SK-N-SH (cell line): ENCODE results near the gene PPP1R27. TPM values are rescaled to one million over a fixed set of nuclear protein-coding genes. Genes with fewer than 3 reads are reported as not detected.

Source experiments
- CTCF ChIA-PET: fragments of 300-600, 350-600 bp; formaldehyde crosslinking; extraction: SDS; loops from one replicate; lab custom pipeline; 2021; lab: Yijun Ruan, JAX
- POLR2A ChIA-PET: fragments of 350-600 bp; sonication (Branson Sonifier 250); formaldehyde crosslinking; extraction: SDS; loops from one replicate; lab custom pipeline; 2020; ENCODE audit warnings: antibody characterized with exemption, inconsistent platforms; lab: Yijun Ruan, JAX
- DNase-seq: peaks from one replicate; pipeline ENCODE4 v3.0.0; 2012
- H2AFZ ChIP-seq: fragments of 200-600 bp; sonication (generic); 2 replicates; pipeline ENCODE4 v1.8.1; 2016; ENCODE audit warnings: antibody characterized with exemption, mild to moderate bottlenecking, low read depth
- H3F3A ChIP-seq: fragments of 200-600 bp; sonication (generic); replicated peaks from 2 replicates; pipeline ENCODE3; 2016; ENCODE audit warnings: antibody characterized with exemption, mild to moderate bottlenecking; ENCODE audit not compliant: insufficient read depth
- H3K27ac ChIP-seq, 2 experiments: fragments of 200-500 bp in 1 of 2; fragments of 200-600 bp in 1 of 2; sonication (Bioruptor generic) in 1 of 2; sonication (generic), shearing (Covaris generic) in 1 of 2; 2 replicates each; pipeline versions ENCODE4 v1.5.1 to v1.6.1; 2014 to 2016; ENCODE audit warnings: low read depth in 2 of 2, inconsistent platforms in 1 of 2, low read length in 1 of 2, mild to moderate bottlenecking in 1 of 2, mixed read lengths in 1 of 2
- H3K27me3 ChIP-seq: fragments of 200-600 bp; sonication (generic), shearing (Covaris generic); 2 replicates; pipeline ENCODE4 v1.6.1; 2016; ENCODE audit warnings: mixed run types; ENCODE audit not compliant: insufficient read depth
- H3K36me3 ChIP-seq, 2 experiments: fragments of 200-500 bp in 1 of 2; fragments of 200-600 bp in 1 of 2; sonication (Bioruptor generic) in 1 of 2; sonication (generic) in 1 of 2; replicated peaks in 1 of 2; 2 replicates each; pipeline versions ENCODE3 to v1.5.1; 2014 to 2016; ENCODE audit warnings: low read length in 1 of 2, mild to moderate bottlenecking in 1 of 2; ENCODE audit not compliant: insufficient read depth in 2 of 2, control insufficient read depth in 1 of 2
- H3K4me1 ChIP-seq, 2 experiments: fragments of 200-500 bp in 1 of 2; fragments of 200-600 bp in 1 of 2; sonication (Bioruptor generic) in 1 of 2; sonication (generic), shearing (Covaris generic) in 1 of 2; 2 replicates each; pipeline versions ENCODE4 v1.5.1 to v1.6.1; 2014 to 2016; ENCODE audit warnings: low read depth in 1 of 2, low read length in 1 of 2, mixed run types in 1 of 2; ENCODE audit not compliant: insufficient read depth in 2 of 2, control insufficient read depth in 1 of 2
- H3K4me2 ChIP-seq: fragments of 200-600 bp; sonication (generic), shearing (Covaris generic); 2 replicates; pipeline ENCODE4 v1.6.1; 2017; ENCODE audit warnings: mixed run types
- H3K4me3 ChIP-seq, 2 experiments: fragments of 200-500 bp in 1 of 2; fragments of 200-600 bp in 1 of 2; sonication (Bioruptor generic) in 1 of 2; sonication (generic), shearing (Covaris generic) in 1 of 2; 2 replicates each; pipeline versions ENCODE4 v1.5.1 to v1.8.1; 2014 to 2016; ENCODE audit warnings: low read depth in 2 of 2, inconsistent platforms in 1 of 2, low read length in 1 of 2, mild to moderate bottlenecking in 1 of 2, mixed read lengths in 1 of 2, moderate library complexity in 1 of 2
- H3K79me2 ChIP-seq: fragments of 200-600 bp; sonication (generic); 2 replicates; pipeline ENCODE4 v1.8.1; 2017; ENCODE audit warnings: mild to moderate bottlenecking; ENCODE audit not compliant: insufficient read depth
- H3K9ac ChIP-seq: fragments of 200-600 bp; sonication (generic); 2 replicates; pipeline ENCODE4 v1.6.1; 2017; ENCODE audit warnings: mixed run types
- H3K9me2 ChIP-seq: fragments of 200-600 bp; sonication (generic); 2 replicates; pipeline ENCODE4 v1.6.1; 2017; ENCODE audit warnings: mixed run types
- H3K9me3 ChIP-seq: fragments of 200-600 bp; sonication (generic); 2 replicates; pipeline ENCODE4 v1.6.1; 2017; ENCODE audit warnings: mixed run types, mild to moderate bottlenecking, moderate library complexity
- H4K20me1 ChIP-seq: fragments of 200-600 bp; sonication (generic); 2 replicates; pipeline ENCODE4 v1.6.1; 2017; ENCODE audit warnings: mild to moderate bottlenecking, mixed run types; ENCODE audit not compliant: insufficient read depth
- CHD2 ChIP-seq: fragments of 150-350 bp; IDR thresholded peaks from 2 replicates; pipeline ENCODE4 v1.6.1; 2018; ENCODE audit warnings: low read length; ENCODE audit not compliant: partially characterized antibody
- EP300 ChIP-seq, 2 experiments: IDR thresholded peaks; 2 replicates each; pipeline versions ENCODE4 v1.4.0 to v1.6.1; 2012; ENCODE audit warnings: borderline replicate concordance in 1 of 2, low read depth in 1 of 2, low read length in 1 of 2
- EZH2phosphoT487 ChIP-seq: fragments of 200-600 bp; sonication (generic); IDR thresholded peaks from 2 replicates; pipeline ENCODE4 v1.6.1; 2017; ENCODE audit warnings: low read depth, mixed run types, mild to moderate bottlenecking, antibody characterized with exemption, moderate library complexity, borderline replicate concordance
- FOXJ3 ChIP-seq: sonication (generic); formaldehyde crosslinking; IDR thresholded peaks from 2 replicates; pipeline ENCODE4 v1.5.1; 2020; ENCODE audit warnings: mild to moderate bottlenecking, missing genetic modification reagents
- FOXM1 ChIP-seq: IDR thresholded peaks from 2 replicates; pipeline ENCODE4 v1.4.0; 2012; ENCODE audit warnings: low read depth, mild to moderate bottlenecking
- JUND ChIP-seq: IDR thresholded peaks from 2 replicates; pipeline ENCODE4 v1.4.0; 2012
- MEF2A ChIP-seq: IDR thresholded peaks from 2 replicates; pipeline ENCODE4 v1.4.0; 2012; ENCODE audit warnings: low read depth, borderline replicate concordance
- MXI1 ChIP-seq: IDR thresholded peaks from 2 replicates; pipeline ENCODE4 v1.6.1; 2012; ENCODE audit warnings: mild to moderate bottlenecking, low read depth, low read length, improper control_type of control experiment
- NFIC ChIP-seq: IDR thresholded peaks from 2 replicates; pipeline ENCODE4 v1.4.0; 2012; ENCODE audit warnings: borderline replicate concordance
- NRF1 ChIP-seq: IDR thresholded peaks from 2 replicates; pipeline ENCODE4 v1.6.1; 2012; ENCODE audit warnings: low read depth, mild to moderate bottlenecking, low read length
- POLR2AphosphoS5 ChIP-seq: IDR thresholded peaks from 2 replicates; pipeline ENCODE4 v1.6.1; 2012; ENCODE audit warnings: low read depth, low read length
- RAD21 ChIP-seq: IDR thresholded peaks from 2 replicates; pipeline ENCODE4 v1.6.1; 2012; ENCODE audit warnings: mild to moderate bottlenecking, low read length
- RFX5 ChIP-seq: IDR thresholded peaks from 2 replicates; pipeline ENCODE4 v1.6.1; 2012; ENCODE audit warnings: mild to moderate bottlenecking, improper control_type of control experiment, low read length
- SIN3A ChIP-seq: IDR thresholded peaks from 2 replicates; pipeline ENCODE4 v1.6.1; 2012; ENCODE audit warnings: low read depth, mild to moderate bottlenecking, low read length, moderate library complexity, borderline replicate concordance
- SMC3 ChIP-seq: IDR thresholded peaks from 2 replicates; pipeline ENCODE4 v1.6.1; 2012; ENCODE audit warnings: low read depth, low read length, improper control_type of control experiment
- TAF1 ChIP-seq: IDR thresholded peaks from 2 replicates; pipeline ENCODE4 v1.6.1; 2012; ENCODE audit warnings: low read depth, mild to moderate bottlenecking, low read length, moderate library complexity, borderline replicate concordance
- TCF12 ChIP-seq: IDR thresholded peaks from 2 replicates; pipeline ENCODE4 v1.4.0; 2012
- TEAD4 ChIP-seq: IDR thresholded peaks from 2 replicates; pipeline ENCODE4 v1.4.0; 2012; ENCODE audit warnings: mild to moderate bottlenecking, borderline replicate concordance; ENCODE audit not compliant: insufficient read depth
- YY1 ChIP-seq: IDR thresholded peaks from 2 replicates; pipeline ENCODE4 v1.4.0; 2012; ENCODE audit warnings: low read depth, mild to moderate bottlenecking
- WGBS: methylation state at CpG from one replicate; pipeline ENCODE4 v1.1.6; 2017; ENCODE audit warnings: low lambda C conversion rate; 5-methylcytosine and 5-hydroxymethylcytosine counted together
- polyA plus RNA-seq, 3 experiments: library from polyadenylated mRNA; depleted of rRNA; stranded (reverse); fragments of >200 nt; gene quantifications; 2 replicates each; pipeline ENCODE4 v1.2.3, GENCODE V29; 2012
- TF ChIP-seq, protein P1 (sequence below): fragments of 150-350 bp; IDR thresholded peaks from 2 replicates; pipeline ENCODE4 v1.6.1; 2016; ENCODE audit warnings: mild to moderate bottlenecking, low read depth, low read length
- TF ChIP-seq, protein P2 (sequence below): fragments of 200-600 bp; sonication (generic); IDR thresholded peaks from 2 replicates; pipeline ENCODE4 v1.6.1; 2017; ENCODE audit warnings: antibody characterized with exemption, mild to moderate bottlenecking, moderate library complexity
- TF ChIP-seq, protein P3 (sequence below): fragments of 150-350 bp; IDR thresholded peaks from 2 replicates; pipeline ENCODE4 v1.6.1; 2017; ENCODE audit warnings: antibody characterized with exemption, low read length, low read depth, borderline replicate concordance
- TF ChIP-seq, protein P4 (sequence below): IDR thresholded peaks from 2 replicates; pipeline ENCODE4 v1.4.0; 2012; ENCODE audit warnings: low read depth
- TF ChIP-seq, protein P5 (sequence below): IDR thresholded peaks from 2 replicates; pipeline ENCODE4 v1.6.1; 2012; ENCODE audit warnings: mild to moderate bottlenecking, low read depth, low read length, moderate library complexity

Gene PPP1R27
- polyA plus RNA-seq, 1 of the 3 experiments (the other 2 are of a cell fraction), result 0.07 TPM

DNA sequence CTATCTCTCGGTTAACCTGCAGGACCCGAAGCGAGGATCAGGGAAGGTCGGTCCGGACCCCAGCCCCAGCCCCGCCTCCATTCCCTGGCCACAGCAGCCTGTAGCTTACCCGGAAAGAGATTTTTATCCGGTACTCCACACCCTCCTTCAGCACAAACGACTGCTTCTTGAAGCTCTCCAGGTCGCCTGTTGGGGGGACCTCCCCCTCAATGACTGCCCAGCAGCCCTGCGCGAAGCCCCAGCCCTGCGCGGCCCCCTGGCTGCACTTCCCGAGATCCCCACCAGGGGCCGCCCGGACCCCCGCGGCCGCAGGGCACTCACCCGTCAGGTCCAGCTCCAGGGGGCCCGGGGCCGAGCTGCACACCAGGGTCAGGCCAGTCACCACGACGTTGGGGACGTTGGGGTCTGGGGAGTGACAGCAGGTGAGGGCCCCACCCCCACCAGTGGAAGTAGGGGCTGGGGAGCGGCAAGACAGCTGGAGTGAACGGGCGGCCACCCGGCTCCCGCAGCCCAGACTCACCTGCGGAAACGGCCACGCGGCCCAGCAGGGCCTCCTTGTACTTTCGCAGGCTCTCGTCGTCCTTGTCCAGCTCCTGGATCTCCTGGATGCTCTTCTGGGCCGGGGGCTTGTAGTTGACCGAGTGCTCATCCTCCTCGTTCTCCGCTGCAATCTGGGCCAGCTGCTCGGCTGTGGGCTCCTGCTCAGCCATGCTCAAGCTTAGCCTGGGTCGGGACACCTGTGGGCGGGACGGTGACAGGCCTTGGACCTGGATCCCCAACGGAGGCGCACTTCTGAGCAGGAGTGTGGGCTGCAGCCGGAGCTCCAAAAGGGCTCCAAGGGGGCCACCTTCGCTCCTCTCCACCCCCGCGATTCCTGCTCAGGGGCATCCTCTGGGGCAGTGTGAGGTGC lies 34.6 kb upstream of the PPP1R27 start:
- Histone ChIP-seq H3K79me2 (peaks cover 65% of the 10 kb centered on the region), H3K27ac (peak overlapping the region; percentile 86 to 95)
- TF ChIP-seq RFX5 (no peak), TCF12 (no peak), NFIC (no peak), SIN3A (peak; percentile 26; the same call in 1 of the 2 replicates), FOXJ3 (CRISPR knock-in tag) (no peak), MEF2A (no peak), NRF1 (peak; percentile 39; the same call in 1 of the 2 replicates), JUND (peak; percentile 8; the same call in 1 of the 2 replicates), YY1 (no peak), SMC3 (peak; percentile 33), FOXM1 (no peak), EP300 (IDR thresholded peaks at IDR 0.05; ENCODE audit: borderline replicate concordance in 1 of 2, low read depth in 1 of 2, low read length in 1 of 2) (no peak), TAF1 (no peak), TEAD4 (no peak), RAD21 (peak; percentile 35), CHD2 (no peak), EZH2phosphoT487 (no peak), MXI1 (no peak; the same call in 1 of the 2 replicates), POLR2AphosphoS5 (peak; percentile 12; the same call in 1 of the 2 replicates)
- TF ChIP-seq, protein P1, sequence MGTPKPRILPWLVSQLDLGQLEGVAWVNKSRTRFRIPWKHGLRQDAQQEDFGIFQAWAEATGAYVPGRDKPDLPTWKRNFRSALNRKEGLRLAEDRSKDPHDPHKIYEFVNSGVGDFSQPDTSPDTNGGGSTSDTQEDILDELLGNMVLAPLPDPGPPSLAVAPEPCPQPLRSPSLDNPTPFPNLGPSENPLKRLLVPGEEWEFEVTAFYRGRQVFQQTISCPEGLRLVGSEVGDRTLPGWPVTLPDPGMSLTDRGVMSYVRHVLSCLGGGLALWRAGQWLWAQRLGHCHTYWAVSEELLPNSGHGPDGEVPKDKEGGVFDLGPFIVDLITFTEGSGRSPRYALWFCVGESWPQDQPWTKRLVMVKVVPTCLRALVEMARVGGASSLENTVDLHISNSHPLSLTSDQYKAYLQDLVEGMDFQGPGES, result no peak
- TF ChIP-seq, protein P2, sequence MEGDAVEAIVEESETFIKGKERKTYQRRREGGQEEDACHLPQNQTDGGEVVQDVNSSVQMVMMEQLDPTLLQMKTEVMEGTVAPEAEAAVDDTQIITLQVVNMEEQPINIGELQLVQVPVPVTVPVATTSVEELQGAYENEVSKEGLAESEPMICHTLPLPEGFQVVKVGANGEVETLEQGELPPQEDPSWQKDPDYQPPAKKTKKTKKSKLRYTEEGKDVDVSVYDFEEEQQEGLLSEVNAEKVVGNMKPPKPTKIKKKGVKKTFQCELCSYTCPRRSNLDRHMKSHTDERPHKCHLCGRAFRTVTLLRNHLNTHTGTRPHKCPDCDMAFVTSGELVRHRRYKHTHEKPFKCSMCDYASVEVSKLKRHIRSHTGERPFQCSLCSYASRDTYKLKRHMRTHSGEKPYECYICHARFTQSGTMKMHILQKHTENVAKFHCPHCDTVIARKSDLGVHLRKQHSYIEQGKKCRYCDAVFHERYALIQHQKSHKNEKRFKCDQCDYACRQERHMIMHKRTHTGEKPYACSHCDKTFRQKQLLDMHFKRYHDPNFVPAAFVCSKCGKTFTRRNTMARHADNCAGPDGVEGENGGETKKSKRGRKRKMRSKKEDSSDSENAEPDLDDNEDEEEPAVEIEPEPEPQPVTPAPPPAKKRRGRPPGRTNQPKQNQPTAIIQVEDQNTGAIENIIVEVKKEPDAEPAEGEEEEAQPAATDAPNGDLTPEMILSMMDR, result peak; percentile 98
- TF ChIP-seq, protein P3, sequence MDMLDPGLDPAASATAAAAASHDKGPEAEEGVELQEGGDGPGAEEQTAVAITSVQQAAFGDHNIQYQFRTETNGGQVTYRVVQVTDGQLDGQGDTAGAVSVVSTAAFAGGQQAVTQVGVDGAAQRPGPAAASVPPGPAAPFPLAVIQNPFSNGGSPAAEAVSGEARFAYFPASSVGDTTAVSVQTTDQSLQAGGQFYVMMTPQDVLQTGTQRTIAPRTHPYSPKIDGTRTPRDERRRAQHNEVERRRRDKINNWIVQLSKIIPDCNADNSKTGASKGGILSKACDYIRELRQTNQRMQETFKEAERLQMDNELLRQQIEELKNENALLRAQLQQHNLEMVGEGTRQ, result no peak
- TF ChIP-seq, protein P4, sequence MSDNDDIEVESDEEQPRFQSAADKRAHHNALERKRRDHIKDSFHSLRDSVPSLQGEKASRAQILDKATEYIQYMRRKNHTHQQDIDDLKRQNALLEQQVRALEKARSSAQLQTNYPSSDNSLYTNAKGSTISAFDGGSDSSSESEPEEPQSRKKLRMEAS, result no peak; the same call in 1 of the 2 replicates
- TF ChIP-seq, protein P5, sequence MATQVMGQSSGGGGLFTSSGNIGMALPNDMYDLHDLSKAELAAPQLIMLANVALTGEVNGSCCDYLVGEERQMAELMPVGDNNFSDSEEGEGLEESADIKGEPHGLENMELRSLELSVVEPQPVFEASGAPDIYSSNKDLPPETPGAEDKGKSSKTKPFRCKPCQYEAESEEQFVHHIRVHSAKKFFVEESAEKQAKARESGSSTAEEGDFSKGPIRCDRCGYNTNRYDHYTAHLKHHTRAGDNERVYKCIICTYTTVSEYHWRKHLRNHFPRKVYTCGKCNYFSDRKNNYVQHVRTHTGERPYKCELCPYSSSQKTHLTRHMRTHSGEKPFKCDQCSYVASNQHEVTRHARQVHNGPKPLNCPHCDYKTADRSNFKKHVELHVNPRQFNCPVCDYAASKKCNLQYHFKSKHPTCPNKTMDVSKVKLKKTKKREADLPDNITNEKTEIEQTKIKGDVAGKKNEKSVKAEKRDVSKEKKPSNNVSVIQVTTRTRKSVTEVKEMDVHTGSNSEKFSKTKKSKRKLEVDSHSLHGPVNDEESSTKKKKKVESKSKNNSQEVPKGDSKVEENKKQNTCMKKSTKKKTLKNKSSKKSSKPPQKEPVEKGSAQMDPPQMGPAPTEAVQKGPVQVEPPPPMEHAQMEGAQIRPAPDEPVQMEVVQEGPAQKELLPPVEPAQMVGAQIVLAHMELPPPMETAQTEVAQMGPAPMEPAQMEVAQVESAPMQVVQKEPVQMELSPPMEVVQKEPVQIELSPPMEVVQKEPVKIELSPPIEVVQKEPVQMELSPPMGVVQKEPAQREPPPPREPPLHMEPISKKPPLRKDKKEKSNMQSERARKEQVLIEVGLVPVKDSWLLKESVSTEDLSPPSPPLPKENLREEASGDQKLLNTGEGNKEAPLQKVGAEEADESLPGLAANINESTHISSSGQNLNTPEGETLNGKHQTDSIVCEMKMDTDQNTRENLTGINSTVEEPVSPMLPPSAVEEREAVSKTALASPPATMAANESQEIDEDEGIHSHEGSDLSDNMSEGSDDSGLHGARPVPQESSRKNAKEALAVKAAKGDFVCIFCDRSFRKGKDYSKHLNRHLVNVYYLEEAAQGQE, result no peak

More for the DNA sequence above, 34.6 kb upstream of the PPP1R27 start:
- Histone ChIP-seq H2AFZ (no peak overlapping the region), H3K4me3 (peak overlapping the region; percentile 83 to 97), H3K27me3 (no peaks in the 10 kb centered on the region), H3K9ac (peak overlapping the region; percentile 98), H3K4me2 (peak overlapping the region; percentile 99), H3K9me3 (no peaks in the 10 kb centered on the region), H3F3A (peaks cover 72% of the 10 kb centered on the region), H4K20me1 (peaks cover 46% of the 10 kb centered on the region), H3K36me3 (peaks cover 27 to 37% of the 10 kb centered on the region in 2 experiments), H3K4me1 (peaks cover 24 to 51% of the 10 kb centered on the region in 2 experiments; a peak in 3 of 4 replicates), H3K9me2 (no peaks in the 10 kb centered on the region)
- CTCF ChIA-PET, result interaction anchor here (0.6 to 6.9 kb wide), 63 partner anchors 9 to 229 kb away, joined by 3 to 54 read pairs (median 6); partner anchors contain the start of genes ALYREF, ANAPC11, CENPX and DCXR
- POLR2A ChIA-PET, result interaction anchor here (0.6 to 2.5 kb wide), 18 partner anchors 8 to 362 kb away, joined by 3 to 16 read pairs (median 3); partner anchors contain the start of genes ALYREF, ANAPC11, ARL16 and HGS
- DNase-seq, result peak; percentile 96
- WGBS, result 15% methylated on average over 37 of the region's 52 CpGs
